ENCODE results near the gene ANGPT4.

Gene ANGPT4

GRCh38 chr20:824490-824889 is 91.6 kb downstream of the ANGPT4 start:
- no peak for DNase-seq (ENCODE audit: extremely low read depth, low read depth)
- no peak for TF ChIP-seq CTCF (IDR thresholded peaks at IDR 0.05; ENCODE audit: low read depth, low read length)

DNA sequence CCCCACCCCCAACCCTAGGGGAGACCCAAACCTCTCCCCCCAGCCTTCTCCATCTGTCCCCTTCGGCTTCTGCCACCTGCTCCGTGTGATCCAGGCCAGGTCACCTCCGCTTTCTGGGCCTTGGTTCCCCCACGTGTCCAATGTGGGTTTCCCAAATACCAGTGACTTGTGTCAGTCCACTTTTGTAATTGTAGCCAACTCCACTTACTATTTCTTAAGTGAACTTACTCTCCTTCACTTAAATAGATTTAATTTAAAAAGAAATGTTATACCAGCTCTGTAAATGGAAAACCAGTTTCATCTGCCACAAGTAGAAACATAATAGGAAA is 92.6 kb downstream of the ANGPT4 start:
- no peak for DNase-seq (ENCODE audit: extremely low read depth, low read depth)
- TF ChIP-seq CTCF (IDR thresholded peaks at IDR 0.05; ENCODE audit: low read depth, low read length) = no peak

DNA sequence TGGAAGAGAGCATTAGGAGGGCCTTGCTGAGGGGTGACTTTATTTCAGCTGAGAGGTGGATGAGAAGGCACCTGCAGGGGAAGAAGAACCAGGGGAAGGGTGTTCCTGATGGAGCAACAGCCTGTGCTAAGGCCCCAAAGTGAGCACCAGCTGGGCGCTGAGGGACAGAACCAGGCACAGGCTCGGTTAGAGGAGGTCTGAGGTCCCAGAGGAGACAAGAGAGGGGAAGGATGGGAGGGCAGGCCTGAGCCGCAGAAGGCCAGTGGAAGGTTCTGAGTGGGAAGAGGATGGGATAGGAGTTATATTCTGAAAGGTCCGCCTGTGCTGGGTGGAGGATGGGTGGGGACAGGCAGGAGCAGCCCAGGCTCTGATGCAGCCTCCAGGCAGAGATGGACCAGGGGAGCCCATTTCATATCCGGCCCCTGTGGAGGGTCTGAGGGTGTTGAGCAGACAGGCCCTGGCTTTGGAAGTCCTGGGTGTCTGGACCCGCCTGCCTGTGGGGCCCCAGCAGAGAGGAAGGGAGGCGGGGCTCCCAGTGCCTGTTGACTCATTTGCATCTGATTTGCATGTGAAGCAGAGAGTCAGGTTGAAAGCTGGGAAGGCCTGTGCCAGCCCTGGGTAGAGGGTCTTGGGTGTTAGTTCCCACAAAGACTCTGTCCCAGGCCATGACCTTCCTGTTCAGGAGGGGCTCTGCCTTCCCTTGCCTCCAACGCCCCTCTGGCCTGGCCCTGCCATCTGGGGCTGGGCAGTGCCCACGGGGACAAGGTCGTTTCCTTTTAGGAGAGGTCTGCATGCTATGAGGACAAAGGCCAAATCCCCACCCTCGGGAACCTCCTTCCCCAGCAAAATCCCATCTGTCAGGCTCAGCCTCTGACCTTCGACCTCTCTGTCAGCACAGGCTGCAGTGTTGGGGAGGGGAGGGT is 93.2 kb downstream of the ANGPT4 start:
- no peak for DNase-seq (ENCODE audit: extremely low read depth, low read depth)
- no peak for TF ChIP-seq CTCF (IDR thresholded peaks at IDR 0.05; ENCODE audit: low read depth, low read length)

GRCh38 chr20:821731-822065 is 94.4 kb downstream of the ANGPT4 start:
- no peak for DNase-seq (ENCODE audit: extremely low read depth, low read depth)
- no peak for TF ChIP-seq CTCF (IDR thresholded peaks at IDR 0.05; ENCODE audit: low read depth, low read length)

- DNase-seq (ENCODE audit: extremely low read depth, low read depth) = no peak
- TF ChIP-seq CTCF (IDR thresholded peaks at IDR 0.05; ENCODE audit: low read depth, low read length) = no peak
Observed at GRCh38 chr20:821046-821730, 94.9 kb downstream of the ANGPT4 start.

- no peak for DNase-seq (ENCODE audit: extremely low read depth, low read depth)
- no peak for TF ChIP-seq CTCF (IDR thresholded peaks at IDR 0.05; ENCODE audit: low read depth, low read length)
Observed at GRCh38 chr20:820323-820953, 95.7 kb downstream of the ANGPT4 start.
